ENCODE results near the gene ARHGAP42. TPM values are rescaled to one million over a fixed set of nuclear protein-coding genes. Genes with fewer than 3 reads are reported as not detected.

The ARHGAP42 gene
- total RNA-seq, 1 experiment from 2014 or later: 39.1 TPM

DNA sequence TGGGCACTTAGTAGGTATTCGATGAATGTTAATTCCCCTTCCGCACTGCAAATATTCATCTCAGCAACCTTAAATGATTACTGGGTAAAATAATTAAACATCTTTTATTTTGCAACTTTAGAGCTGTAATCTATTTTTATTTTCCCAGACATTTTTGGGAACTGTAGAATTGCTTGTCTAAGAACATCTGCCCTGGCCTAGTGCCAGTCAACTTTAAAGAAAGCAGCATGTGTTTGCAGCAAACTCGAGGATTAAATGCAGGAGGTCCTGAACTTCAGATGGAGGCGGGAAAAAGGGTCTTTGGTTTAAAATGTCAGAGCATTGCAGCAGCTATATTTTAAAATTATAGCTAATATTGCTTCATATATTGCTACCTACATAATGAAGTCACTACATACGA is 252.5 kb downstream of the ARHGAP42 start:
- no peak overlapping the region for H3K27ac ChIP-seq (ENCODE audit: insufficient read length, low read depth, low read length)
- no peak overlapping the region for H3K56ac ChIP-seq (ENCODE audit: insufficient read length, low read depth, low read length)
- Mint-ChIP-seq H3K27ac (no peak overlapping the region), H3K4me3 (no peak overlapping the region), H3K27me3 (ENCODE audit: low read depth) (no peaks in the 10 kb centered on the region), H3K9me3 (no peaks in the 10 kb centered on the region), H3K36me3 (ENCODE audit: insufficient read depth in 1 of 3, low read depth in 3 of 3) (peaks cover 0 to 10% (median 4%) of the 10 kb centered on the region in 3 experiments; a peak in 4 of 7 replicates), H3K4me1 (peaks cover 2 to 4% of the 10 kb centered on the region in 2 experiments; a peak in 3 of 4 replicates)
- no peaks in the 10 kb centered on the region for H3K79me1 ChIP-seq (ENCODE audit: insufficient read depth, low read depth, low read length, poor library complexity, severe bottlenecking)
- H2AFZ ChIP-seq (ENCODE audit: low read length): no peak overlapping the region
- H2AK5ac ChIP-seq (ENCODE audit: insufficient read length, low read length): no peak overlapping the region
- H4K91ac ChIP-seq (ENCODE audit: insufficient read length, low read depth, low read length): no peak overlapping the region
- H3K14ac ChIP-seq (ENCODE audit: insufficient read depth, low read length): no peak overlapping the region
- no peak overlapping the region for H4K5ac ChIP-seq (ENCODE audit: insufficient read length, low read depth, low read length)
- H3K27me3 ChIP-seq (ENCODE audit: insufficient read depth, low read length): no peaks in the 10 kb centered on the region
- H2BK20ac ChIP-seq (ENCODE audit: low read depth, low read length, poor library complexity, severe bottlenecking): no peak overlapping the region
- H2BK15ac ChIP-seq (ENCODE audit: low read depth, low read length): no peak overlapping the region
- H3T11ph ChIP-seq (ENCODE audit: low read length): no peak overlapping the region
- WGBS (ENCODE audit: extremely low coverage, insufficient read length, low lambda C conversion rate): no CpG with 5 or more reads among the region's 5 CpGs
- H2BK12ac ChIP-seq (ENCODE audit: insufficient read length, low read depth, low read length): no peak overlapping the region
- H3K4me2 ChIP-seq (ENCODE audit: insufficient read depth, insufficient read length, low read length): no peak overlapping the region
- H3K9me3 ChIP-seq (ENCODE audit: control insufficient read depth, low read depth, low read length): no peaks in the 10 kb centered on the region
- no peak overlapping the region for H4K8ac ChIP-seq (replicated peaks; ENCODE audit: insufficient read length, low read depth, low read length)
- H3K18ac ChIP-seq (ENCODE audit: insufficient read length, low read depth, low read length): no peak overlapping the region
- no peak overlapping the region for H2BK120ac ChIP-seq (ENCODE audit: low read depth, low read length, poor library complexity, severe bottlenecking)
- no peaks in the 10 kb centered on the region for H3K4me1 ChIP-seq (ENCODE audit: insufficient read depth, low read length)
- no peak for DNase-seq
- H3K79me2 ChIP-seq (ENCODE audit: insufficient read depth, low read length): no peaks in the 10 kb centered on the region
- no peaks in the 10 kb centered on the region for H3K23me2 ChIP-seq (ENCODE audit: insufficient read length, low read depth, low read length, poor library complexity, severe bottlenecking)
- H3K23ac ChIP-seq (ENCODE audit: insufficient read length, low read depth, low read length): no peak overlapping the region
- H3K4ac ChIP-seq (ENCODE audit: low read depth, low read length): no peak overlapping the region
- TF ChIP-seq, protein P1, sequence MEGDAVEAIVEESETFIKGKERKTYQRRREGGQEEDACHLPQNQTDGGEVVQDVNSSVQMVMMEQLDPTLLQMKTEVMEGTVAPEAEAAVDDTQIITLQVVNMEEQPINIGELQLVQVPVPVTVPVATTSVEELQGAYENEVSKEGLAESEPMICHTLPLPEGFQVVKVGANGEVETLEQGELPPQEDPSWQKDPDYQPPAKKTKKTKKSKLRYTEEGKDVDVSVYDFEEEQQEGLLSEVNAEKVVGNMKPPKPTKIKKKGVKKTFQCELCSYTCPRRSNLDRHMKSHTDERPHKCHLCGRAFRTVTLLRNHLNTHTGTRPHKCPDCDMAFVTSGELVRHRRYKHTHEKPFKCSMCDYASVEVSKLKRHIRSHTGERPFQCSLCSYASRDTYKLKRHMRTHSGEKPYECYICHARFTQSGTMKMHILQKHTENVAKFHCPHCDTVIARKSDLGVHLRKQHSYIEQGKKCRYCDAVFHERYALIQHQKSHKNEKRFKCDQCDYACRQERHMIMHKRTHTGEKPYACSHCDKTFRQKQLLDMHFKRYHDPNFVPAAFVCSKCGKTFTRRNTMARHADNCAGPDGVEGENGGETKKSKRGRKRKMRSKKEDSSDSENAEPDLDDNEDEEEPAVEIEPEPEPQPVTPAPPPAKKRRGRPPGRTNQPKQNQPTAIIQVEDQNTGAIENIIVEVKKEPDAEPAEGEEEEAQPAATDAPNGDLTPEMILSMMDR (conservative IDR thresholded peaks at IDR 0.05): no peak
- no peaks in the 10 kb centered on the region for H4K20me1 ChIP-seq (ENCODE audit: control insufficient read depth, insufficient read depth, insufficient read length)
- H3K9ac ChIP-seq (ENCODE audit: extremely low read depth, insufficient read length, low read length): no peak overlapping the region
- H2BK5ac ChIP-seq (ENCODE audit: insufficient read length, low read length): no peak overlapping the region

Measured in H9 (cell line).